T-cell (primary cell): ENCODE measurements around the gene RPL39L. TPM values are rescaled to one million over a fixed set of nuclear protein-coding genes. Genes with fewer than 3 reads are reported as not detected.
"Not testable (repeated sequence)": the region's sequence is repeated elsewhere in the genome, so short reads cannot be mapped to it uniquely, and the experiment has no call there.

ENCODE experiments used
- ATAC-seq, 4 experiments: fragments of 200-7000 bp in 3 of 4; fragments of 150-1000 bp in 1 of 4; cut with Tn5 transposase; replicated peaks in 1 of 4; 1 replicate in 3 of 4; 2 replicates in 1 of 4; pipeline ENCODE4 v1.10.0; 2021; ENCODE audit warnings: moderate library complexity in 3 of 4, mild to moderate bottlenecking in 2 of 4, moderate number of reproducible peaks in 1 of 4
- CTCF ChIA-PET, 2 donors: fragments of 300-600 bp; sonication (Branson Sonifier 250); formaldehyde crosslinking; loops; one replicate each; lab custom pipeline; 2022; ENCODE audit warnings: antibody characterized with exemption in 2 of 2; lab: Charles Lee
- POLR2A ChIA-PET, 2 donors: fragments of 300-600 bp; sonication (Branson Sonifier 250); formaldehyde crosslinking; loops; one replicate each; lab custom pipeline; 2022; ENCODE audit warnings: antibody characterized with exemption in 2 of 2; lab: Charles Lee
- DNase-seq, 35 experiments: peaks; one replicate each; pipeline versions ENCODE4 v3.0.0 to v3.0.0-alpha.2; 2013 to 2023
- H3K27ac ChIP-seq: one replicate; pipeline ENCODE4 v1.5.1; 2013; ENCODE audit warnings: low read length
- H3K27me3 ChIP-seq, 2 experiments: replicated peaks in 1 of 2; 1 replicate in 1 of 2; 2 replicates in 1 of 2; pipeline versions ENCODE4 v1.6.1 to v1.7.0; 2013; ENCODE audit warnings: low read length in 1 of 2, mixed read lengths in 1 of 2; ENCODE audit not compliant: control insufficient read depth in 2 of 2, insufficient read depth in 2 of 2; ENCODE audit errors: extremely low read depth in 1 of 2
- H3K36me3 ChIP-seq, 2 donors: 1 replicate in 1 of 2; 2 replicates in 1 of 2; pipeline versions ENCODE4 v1.6.1 to v1.7.0; 2013; ENCODE audit warnings: low read length in 1 of 2; ENCODE audit not compliant: control insufficient read depth in 2 of 2, insufficient read depth in 1 of 2; ENCODE audit errors: extremely low read depth in 1 of 2
- H3K4me1 ChIP-seq, 2 experiments: 1 replicate in 1 of 2; 2 replicates in 1 of 2; pipeline versions ENCODE4 v1.6.1 to v1.7.0; 2013; ENCODE audit warnings: low read length in 2 of 2, mixed read lengths in 1 of 2; ENCODE audit not compliant: insufficient read depth in 2 of 2, control insufficient read depth in 1 of 2; ENCODE audit errors: extremely low read depth in 1 of 2
- H3K4me3 ChIP-seq, 2 donors: 1 replicate in 1 of 2; 2 replicates in 1 of 2; pipeline versions ENCODE4 v1.5.1 to v1.7.0; 2013; ENCODE audit warnings: mild to moderate bottlenecking in 2 of 2, low read length in 1 of 2, moderate library complexity in 1 of 2; ENCODE audit not compliant: control insufficient read depth in 1 of 2; ENCODE audit errors: extremely low read depth in 1 of 2
- H3K9me3 ChIP-seq: 2 replicates; pipeline ENCODE4 v1.7.0; 2013
- H3K27ac Mint-ChIP-seq, 2 donors: one replicate each; pipeline ENCODE4 v1.8.0; 2020 to 2021; ENCODE audit warnings: mild to moderate bottlenecking in 2 of 2, mixed read lengths in 2 of 2
- H3K27me3 Mint-ChIP-seq, 2 donors: one replicate each; pipeline ENCODE4 v1.8.0; 2021 to 2022; ENCODE audit warnings: mixed read lengths in 2 of 2
- H3K36me3 Mint-ChIP-seq: one replicate; pipeline ENCODE4 v1.8.0; 2021; ENCODE audit warnings: mixed read lengths
- H3K4me1 Mint-ChIP-seq, 3 donors: one replicate each; pipeline ENCODE4 v1.8.0; 2020 to 2022; ENCODE audit warnings: mixed read lengths in 3 of 3, mild to moderate bottlenecking in 1 of 3
- H3K4me3 Mint-ChIP-seq, 3 donors: one replicate each; pipeline ENCODE4 v1.8.0; 2020 to 2022; ENCODE audit warnings: mild to moderate bottlenecking in 3 of 3, mixed read lengths in 3 of 3, moderate library complexity in 3 of 3
- H3K9me3 Mint-ChIP-seq, 3 donors: one replicate each; pipeline ENCODE4 v1.8.0; 2020 to 2022; ENCODE audit warnings: mixed read lengths in 3 of 3
- WGBS: methylation state at CpG from one replicate; pipeline ENCODE4 v1.1.5; 2013; ENCODE audit warnings: missing lambda C conversion rate; ENCODE audit not compliant: insufficient coverage; 5-methylcytosine and 5-hydroxymethylcytosine counted together
- total RNA-seq, 35 experiments: library from RNA in 6 of 35; stranded (reverse) in 6 of 35; fragments of 120-200 nt in 1 of 35; gene quantifications; one replicate each; pipeline versions ENCODE4 v1.2.1 to v1.2.4 and lab custom pipeline; 2013 to 2026

Gene RPL39L
- total RNA-seq, 5 donors from 2014 or later (not counting 1 experiment from before 2014, with no cell fraction given) = 0.85 to 3.8 (median 2.1) TPM

DNA sequence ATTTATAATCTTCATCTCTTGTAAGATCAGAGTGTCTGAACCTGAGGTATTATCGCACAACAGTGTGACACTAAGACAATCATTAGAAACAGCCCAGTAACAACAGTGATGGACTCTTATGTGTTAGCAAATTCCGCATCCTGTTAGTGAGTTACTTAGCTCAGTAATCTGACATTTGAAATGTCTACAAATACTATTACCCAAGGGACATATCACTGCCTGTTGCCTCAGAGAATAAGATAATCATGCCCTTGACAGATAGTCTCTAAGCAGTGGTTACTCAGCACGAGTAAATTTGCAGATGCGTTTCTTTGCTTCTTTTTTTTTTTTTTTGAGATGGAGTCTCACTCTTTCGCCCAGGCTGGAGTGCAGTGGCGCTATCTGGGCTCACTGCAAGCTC, 44.6 kb upstream of the RPL39L start:
- no peaks in the 10 kb centered on the region for H3K9me3 ChIP-seq
- H3K27me3 Mint-ChIP-seq = peaks cover 7 to 13% of the 10 kb centered on the region in 2 donors
- ATAC-seq = no peak
- DNase-seq = no peak
- no peak overlapping the region for H3K27ac Mint-ChIP-seq
- no peak overlapping the region for H3K4me3 Mint-ChIP-seq
- no peaks in the 10 kb centered on the region for H3K36me3 Mint-ChIP-seq
- no peaks in the 10 kb centered on the region for H3K4me1 ChIP-seq
- ChIA-PET CTCF (no interaction called here), POLR2A (interaction anchor here in 1 of 2 donors (0.7 kb wide), 1 partner anchor 1849 kb away, joined by 4 read pairs; no protein-coding TSS in a partner anchor)
- H3K4me3 ChIP-seq = no peak overlapping the region
- H3K9me3 Mint-ChIP-seq = peaks cover 0 to 7% (median 0%) of the 10 kb centered on the region in 3 donors
- no peak overlapping the region for H3K27ac ChIP-seq
- peaks cover 0 to 4% (median 0%) of the 10 kb centered on the region in 3 donors for H3K4me1 Mint-ChIP-seq
- 92% methylated on average over 4 of the region's 6 CpGs for WGBS
- H3K36me3 ChIP-seq = no peaks in the 10 kb centered on the region
- H3K27me3 ChIP-seq = peaks cover 0 to 6% of the 10 kb centered on the region in 2 experiments

DNA sequence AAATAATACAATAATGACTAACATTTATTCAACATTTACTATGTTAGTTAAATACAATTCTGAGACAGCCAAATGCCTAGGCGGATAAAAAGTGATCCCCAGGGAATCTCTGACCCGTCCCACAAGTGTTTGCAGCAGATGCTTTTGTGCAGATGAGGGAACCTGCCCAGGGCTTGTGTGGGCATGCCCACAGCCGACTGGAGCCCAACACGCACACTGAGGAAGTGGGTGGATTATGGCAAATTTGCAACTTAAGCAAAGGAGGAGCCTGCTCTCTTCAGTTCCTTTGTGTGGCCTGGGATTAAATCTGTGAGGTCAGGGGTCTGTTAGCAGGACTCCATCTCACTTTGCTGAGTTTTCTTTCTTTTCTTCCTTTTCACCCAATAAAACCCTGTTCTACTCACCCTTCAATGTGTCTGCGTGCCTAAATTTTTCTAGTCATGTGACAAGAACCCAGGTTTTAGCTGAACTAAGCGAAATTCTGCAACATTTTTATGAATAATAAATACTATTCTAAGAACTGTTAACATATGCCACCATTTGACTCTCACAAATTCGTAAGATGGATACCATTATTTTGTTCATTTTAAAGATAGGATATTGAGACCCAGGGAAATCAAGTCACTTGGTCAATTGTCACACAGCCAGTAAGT, 44.0 kb upstream of the RPL39L start:
- POLR2A ChIA-PET = interaction anchor here in 1 of 2 donors (0.7 kb wide), 1 partner anchor 1850 kb away, joined by 4 read pairs; no protein-coding TSS in a partner anchor
- ATAC-seq (no peak), DNase-seq (no peak)
- Mint-ChIP-seq H3K27me3 (peaks cover 6 to 13% of the 10 kb centered on the region in 2 donors), H3K4me1 (peaks cover 0 to 3% (median 0%) of the 10 kb centered on the region in 3 donors), H3K27ac (no peak overlapping the region), H3K4me3 (no peak overlapping the region), H3K9me3 (peaks cover 0 to 6% (median 0%) of the 10 kb centered on the region in 3 donors), H3K36me3 (no peaks in the 10 kb centered on the region)
- Histone ChIP-seq H3K36me3 (no peaks in the 10 kb centered on the region), H3K27ac (no peak overlapping the region), H3K4me3 (no peak overlapping the region), H3K27me3 (peaks cover 0 to 6% of the 10 kb centered on the region in 2 experiments), H3K9me3 (no peaks in the 10 kb centered on the region), H3K4me1 (no peaks in the 10 kb centered on the region)
- whole genome bisulfite sequencing = 68% methylated on average over 3 of the region's 7 CpGs
- CTCF ChIA-PET = no interaction called here

DNA sequence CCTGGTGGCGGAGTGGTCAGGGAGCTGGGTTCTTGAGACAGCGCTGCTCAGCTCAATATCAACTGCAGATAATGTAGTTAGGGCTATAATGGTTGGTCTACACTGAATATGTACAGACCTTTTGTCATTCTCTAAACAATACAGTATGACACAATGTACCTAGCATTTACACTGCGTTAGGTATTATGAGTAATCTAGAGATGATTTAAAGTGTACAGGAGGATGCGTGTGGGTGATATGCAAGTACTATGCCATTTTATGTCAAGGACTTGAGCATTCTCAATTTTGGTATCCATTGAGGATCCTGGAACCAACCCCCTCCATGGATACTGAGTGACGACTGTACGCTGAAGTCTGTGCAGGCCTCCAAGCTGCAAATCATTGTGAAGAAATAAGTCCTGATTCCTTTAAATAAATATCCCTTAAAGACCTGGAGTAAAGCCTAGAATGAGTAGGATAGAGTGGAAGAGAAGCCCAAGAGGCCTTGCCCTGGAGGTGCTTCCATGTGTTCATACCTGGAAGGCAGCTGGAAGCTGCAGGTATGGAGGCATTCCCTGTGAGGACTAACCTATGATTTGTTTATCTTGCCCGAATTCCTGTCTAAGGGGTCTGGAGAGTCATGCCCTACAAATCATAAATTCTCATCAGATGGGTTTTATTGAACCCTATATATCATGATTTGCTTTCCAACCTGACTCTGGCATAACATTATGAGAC, 42.3 kb upstream of the RPL39L start:
- no peaks in the 10 kb centered on the region for H3K36me3 Mint-ChIP-seq
- H3K4me1 Mint-ChIP-seq = peaks cover 0 to 3% (median 0%) of the 10 kb centered on the region in 3 donors
- CTCF ChIA-PET = no interaction called here
- no peak overlapping the region for H3K27ac Mint-ChIP-seq
- H3K36me3 ChIP-seq = no peaks in the 10 kb centered on the region
- H3K4me3 ChIP-seq = no peak overlapping the region
- DNase-seq = no peak
- peaks cover 0 to 10% of the 10 kb centered on the region in 2 donors for H3K27me3 Mint-ChIP-seq
- H3K9me3 ChIP-seq = no peaks in the 10 kb centered on the region
- ATAC-seq = no peak
- POLR2A ChIA-PET = no interaction called here
- peaks cover 0 to 3% of the 10 kb centered on the region in 2 experiments for H3K27me3 ChIP-seq
- H3K4me1 ChIP-seq = no peaks in the 10 kb centered on the region
- no peak overlapping the region for H3K4me3 Mint-ChIP-seq
- H3K9me3 Mint-ChIP-seq = no peaks in the 10 kb centered on the region
- no peak overlapping the region for H3K27ac ChIP-seq
- WGBS = no CpG with 5 or more reads among the region's 7 CpGs

DNA sequence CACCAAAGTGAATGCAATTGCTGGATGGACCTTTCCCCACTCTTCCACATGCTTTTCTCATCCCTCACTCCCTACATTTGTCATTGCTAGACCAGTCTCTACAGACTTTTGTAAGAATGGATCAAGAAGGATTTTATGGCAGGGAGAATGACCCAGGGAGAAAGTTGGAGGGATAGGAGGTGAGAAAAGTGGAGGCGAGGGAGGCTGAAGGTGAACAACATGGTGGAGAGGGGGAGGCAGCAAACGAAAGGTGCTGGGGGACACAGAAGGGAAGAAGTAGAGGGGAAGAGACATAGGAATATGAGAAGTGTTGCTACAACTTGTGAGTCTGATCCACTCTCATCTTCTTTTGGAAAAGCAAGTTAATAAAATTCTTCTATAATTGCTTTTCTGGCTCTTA, 33.6 kb upstream of the RPL39L start:
- Histone ChIP-seq H3K9me3 (no peaks in the 10 kb centered on the region), H3K4me3 (no peak overlapping the region), H3K36me3 (no peaks in the 10 kb centered on the region), H3K27ac (no peak overlapping the region), H3K4me1 (peaks cover 0 to 7% of the 10 kb centered on the region in 2 experiments), H3K27me3 (no peaks in the 10 kb centered on the region)
- WGBS = 100% methylated on average over 1 of the region's 2 CpGs
- DNase-seq (no peak), ATAC-seq (no peak)
- CTCF ChIA-PET = interaction anchor here (0.7 to 1.1 kb wide), 3 partner anchors 9 to 573 kb away, joined by 3 read pairs; partner anchors contain the start of gene BCL6 (in 1 of the 2)
- Mint-ChIP-seq H3K36me3 (no peaks in the 10 kb centered on the region), H3K27ac (no peak overlapping the region), H3K4me1 (peaks cover 9 to 13% (median 11%) of the 10 kb centered on the region in 3 donors), H3K9me3 (no peaks in the 10 kb centered on the region), H3K27me3 (peaks cover 0 to 3% of the 10 kb centered on the region in 2 donors), H3K4me3 (no peak overlapping the region)
- POLR2A ChIA-PET = no interaction called here

DNA sequence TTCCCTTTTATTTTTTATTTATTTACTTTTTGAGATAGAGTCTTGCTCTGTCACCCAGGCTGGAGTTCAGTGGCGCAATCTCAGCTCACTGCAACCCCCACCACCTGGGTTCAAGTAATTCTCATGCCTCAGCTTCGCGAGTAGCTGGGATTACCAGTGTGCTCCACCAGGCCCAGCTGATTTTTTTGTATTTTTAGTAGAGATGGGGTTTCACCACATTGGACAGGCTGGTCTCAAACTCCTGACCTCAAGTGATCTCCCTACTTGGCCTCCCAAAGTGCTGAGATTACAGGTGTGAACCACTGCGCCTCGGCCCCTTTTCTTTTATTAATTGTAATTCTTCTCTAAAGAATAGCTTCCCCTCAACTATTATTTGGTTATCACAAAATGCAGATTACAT, 31.6 kb upstream of the RPL39L start:
- H3K4me3 Mint-ChIP-seq, H3K27ac Mint-ChIP-seq, POLR2A ChIA-PET, H3K36me3 ChIP-seq, H3K9me3 Mint-ChIP-seq, H3K9me3 ChIP-seq, H3K27ac ChIP-seq, H3K4me1 ChIP-seq, H3K36me3 Mint-ChIP-seq, H3K27me3 ChIP-seq, DNase-seq, H3K4me3 ChIP-seq, H3K27me3 Mint-ChIP-seq, ATAC-seq: not testable (repeated sequence)
- H3K4me1 Mint-ChIP-seq = peaks cover 9 to 13% (median 11%) of the 10 kb centered on the region in 3 donors
- no CpG with 5 or more reads among the region's 5 CpGs for WGBS
- CTCF ChIA-PET = interaction anchor here in 1 of 2 donors (1.3 kb wide), 1 partner anchor 58 kb away, joined by 4 read pairs; no protein-coding TSS in a partner anchor

DNA sequence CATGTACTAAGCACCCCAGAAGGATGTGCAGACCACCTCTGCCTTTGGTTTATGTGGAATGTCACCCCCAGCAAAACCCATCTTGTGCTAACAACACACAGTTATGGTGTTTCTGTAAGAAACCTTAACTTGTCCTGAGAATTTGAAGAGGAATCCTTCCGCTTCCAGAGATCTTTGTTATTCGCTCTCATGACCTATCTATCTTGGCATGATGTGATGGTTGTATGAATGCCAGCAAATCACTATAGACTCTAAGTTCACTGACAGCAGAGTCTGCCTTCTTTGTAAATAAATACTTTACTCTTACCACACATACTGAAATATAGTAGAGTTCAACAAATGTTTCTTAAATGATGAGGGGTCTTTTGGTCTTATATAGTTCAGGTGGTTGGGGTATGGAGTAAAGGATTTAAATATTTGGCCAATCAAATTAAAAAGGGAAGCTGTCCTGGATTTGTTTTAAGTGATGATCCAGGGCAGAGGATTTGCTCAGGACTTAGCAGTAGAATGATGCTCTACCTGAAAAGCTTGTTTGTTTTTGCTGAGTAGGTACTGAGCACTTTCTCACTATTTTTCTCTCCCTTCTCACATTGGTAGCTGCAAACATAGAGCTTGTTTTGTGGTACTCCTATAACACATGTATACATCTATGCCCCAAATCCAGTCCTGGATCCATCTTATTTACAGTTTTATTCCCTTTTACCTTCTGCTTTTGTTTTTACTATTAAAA, 30.1 kb upstream of the RPL39L start:
- ChIA-PET CTCF (interaction anchor here (0.6 to 3.3 kb wide), 5 partner anchors 20 to 320 kb away, joined by 3 to 23 read pairs (median 4); no protein-coding TSS in a partner anchor), POLR2A (no interaction called here)
- Histone ChIP-seq H3K27me3 (no peaks in the 10 kb centered on the region), H3K9me3 (no peaks in the 10 kb centered on the region), H3K36me3 (no peaks in the 10 kb centered on the region), H3K4me3 (no peak overlapping the region), H3K27ac (no peak overlapping the region), H3K4me1 (peaks cover 0 to 7% of the 10 kb centered on the region in 2 experiments)
- no peak overlapping the region for H3K4me3 Mint-ChIP-seq
- H3K36me3 Mint-ChIP-seq = no peaks in the 10 kb centered on the region
- DNase-seq = no peak
- ATAC-seq = no peak
- peaks cover 0 to 2% of the 10 kb centered on the region in 2 donors for H3K27me3 Mint-ChIP-seq
- WGBS = no CpG with 5 or more reads among the region's 2 CpGs
- peaks cover 9 to 16% (median 16%) of the 10 kb centered on the region in 3 donors for H3K4me1 Mint-ChIP-seq
- no peaks in the 10 kb centered on the region for H3K9me3 Mint-ChIP-seq
- peak overlapping the region in 1 of 2 donors; percentile 50 for H3K27ac Mint-ChIP-seq
